ENCODE results near the gene LRRC4C. TPM values are rescaled to one million over a fixed set of nuclear protein-coding genes. Genes with fewer than 3 reads are reported as not detected.

Gene LRRC4C
- total and polyA plus RNA-seq, 10 of the 15 experiments (the other 5 are each of a cell fraction or from before 2014, with no cell fraction given) = 1.5 TPM; not detected in 9

GRCh38 chr11:41133023-41133422 lies 326.4 kb downstream of the LRRC4C start:
- Histone ChIP-seq H3K36me3 (ENCODE audit: control insufficient read depth in 2 of 2, insufficient read depth in 2 of 2, low read length in 1 of 2) (no peaks in the 10 kb centered on the region), H4K20me1 (ENCODE audit: control insufficient read depth, insufficient read depth) (no peaks in the 10 kb centered on the region), H3K4me3 (no peak overlapping the region), H3K9me3 (replicated peaks; ENCODE audit: control insufficient read depth, insufficient read depth, low read length) (no peaks in the 10 kb centered on the region), H3K9ac (ENCODE audit: control insufficient read depth, insufficient read depth, low read length) (no peak overlapping the region), H3K27ac (ENCODE audit: control insufficient read depth, insufficient read depth) (no peak overlapping the region), H3K27me3 (replicated peaks in 1 of 2; ENCODE audit: control insufficient read depth in 2 of 2, insufficient read depth in 2 of 2, low read length in 1 of 2) (no peaks in the 10 kb centered on the region), H3K4me2 (ENCODE audit: control insufficient read depth, insufficient read depth) (no peak overlapping the region), H3K4me1 (ENCODE audit: control insufficient read depth, insufficient read depth, low read length) (no peaks in the 10 kb centered on the region), H3K79me2 (ENCODE audit: control insufficient read depth, insufficient read depth, low read length) (no peaks in the 10 kb centered on the region), H2AFZ (ENCODE audit: control insufficient read depth, low read depth, low read length) (no peak overlapping the region)
- POLR2A ChIA-PET = no interaction called here
- no TSS peak for BruUV-seq (replicated peaks)
- CTCF ChIA-PET = no interaction called here
- SMC1A ChIA-PET (ENCODE audit: uncharacterized antibody, unreplicated experiment) = no interaction called here
- DNase-seq (ENCODE audit: low read depth, low spot score) (no peak), FAIRE-seq (no peak), ATAC-seq (no peak)
- intact Hi-C loops (cut with micrococcal nuclease; ENCODE audit: unreplicated experiment) (no loop called here), in situ Hi-C loops (cut with MboI) (no loop called here)
- RAD21 ChIA-PET (ENCODE audit: unreplicated experiment) = no interaction called here
- WGBS (ENCODE audit: insufficient coverage, insufficient replicate concordance, low lambda C conversion rate, missing lambda C conversion rate) = 15% methylated on average over 2 of the region's 2 CpGs
- no peak for TF ChIP-seq MAX (IDR thresholded peaks at IDR 0.05; ENCODE audit: low read depth, low read length)
- TF ChIP-seq SP1 (IDR thresholded peaks at IDR 0.05; ENCODE audit: low read depth, low read length) = no peak
- no peak for TF ChIP-seq BACH1 (IDR thresholded peaks at IDR 0.05; ENCODE audit: borderline replicate concordance)
- TF ChIP-seq, protein P1, sequence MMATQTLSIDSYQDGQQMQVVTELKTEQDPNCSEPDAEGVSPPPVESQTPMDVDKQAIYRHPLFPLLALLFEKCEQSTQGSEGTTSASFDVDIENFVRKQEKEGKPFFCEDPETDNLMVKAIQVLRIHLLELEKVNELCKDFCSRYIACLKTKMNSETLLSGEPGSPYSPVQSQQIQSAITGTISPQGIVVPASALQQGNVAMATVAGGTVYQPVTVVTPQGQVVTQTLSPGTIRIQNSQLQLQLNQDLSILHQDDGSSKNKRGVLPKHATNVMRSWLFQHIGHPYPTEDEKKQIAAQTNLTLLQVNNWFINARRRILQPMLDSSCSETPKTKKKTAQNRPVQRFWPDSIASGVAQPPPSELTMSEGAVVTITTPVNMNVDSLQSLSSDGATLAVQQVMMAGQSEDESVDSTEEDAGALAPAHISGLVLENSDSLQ (IDR thresholded peaks at IDR 0.05) = no peak
- TF ChIP-seq, protein P2, sequence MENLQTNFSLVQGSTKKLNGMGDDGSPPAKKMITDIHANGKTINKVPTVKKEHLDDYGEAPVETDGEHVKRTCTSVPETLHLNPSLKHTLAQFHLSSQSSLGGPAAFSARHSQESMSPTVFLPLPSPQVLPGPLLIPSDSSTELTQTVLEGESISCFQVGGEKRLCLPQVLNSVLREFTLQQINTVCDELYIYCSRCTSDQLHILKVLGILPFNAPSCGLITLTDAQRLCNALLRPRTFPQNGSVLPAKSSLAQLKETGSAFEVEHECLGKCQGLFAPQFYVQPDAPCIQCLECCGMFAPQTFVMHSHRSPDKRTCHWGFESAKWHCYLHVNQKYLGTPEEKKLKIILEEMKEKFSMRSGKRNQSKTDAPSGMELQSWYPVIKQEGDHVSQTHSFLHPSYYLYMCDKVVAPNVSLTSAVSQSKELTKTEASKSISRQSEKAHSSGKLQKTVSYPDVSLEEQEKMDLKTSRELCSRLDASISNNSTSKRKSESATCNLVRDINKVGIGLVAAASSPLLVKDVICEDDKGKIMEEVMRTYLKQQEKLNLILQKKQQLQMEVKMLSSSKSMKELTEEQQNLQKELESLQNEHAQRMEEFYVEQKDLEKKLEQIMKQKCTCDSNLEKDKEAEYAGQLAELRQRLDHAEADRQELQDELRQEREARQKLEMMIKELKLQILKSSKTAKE (IDR thresholded peaks at IDR 0.05; ENCODE audit: low read depth, poor library complexity, severe bottlenecking) = no peak
- no peak for TF ChIP-seq ATF7 (IDR thresholded peaks at IDR 0.05; ENCODE audit: low read depth)
- TF ChIP-seq, protein P3, sequence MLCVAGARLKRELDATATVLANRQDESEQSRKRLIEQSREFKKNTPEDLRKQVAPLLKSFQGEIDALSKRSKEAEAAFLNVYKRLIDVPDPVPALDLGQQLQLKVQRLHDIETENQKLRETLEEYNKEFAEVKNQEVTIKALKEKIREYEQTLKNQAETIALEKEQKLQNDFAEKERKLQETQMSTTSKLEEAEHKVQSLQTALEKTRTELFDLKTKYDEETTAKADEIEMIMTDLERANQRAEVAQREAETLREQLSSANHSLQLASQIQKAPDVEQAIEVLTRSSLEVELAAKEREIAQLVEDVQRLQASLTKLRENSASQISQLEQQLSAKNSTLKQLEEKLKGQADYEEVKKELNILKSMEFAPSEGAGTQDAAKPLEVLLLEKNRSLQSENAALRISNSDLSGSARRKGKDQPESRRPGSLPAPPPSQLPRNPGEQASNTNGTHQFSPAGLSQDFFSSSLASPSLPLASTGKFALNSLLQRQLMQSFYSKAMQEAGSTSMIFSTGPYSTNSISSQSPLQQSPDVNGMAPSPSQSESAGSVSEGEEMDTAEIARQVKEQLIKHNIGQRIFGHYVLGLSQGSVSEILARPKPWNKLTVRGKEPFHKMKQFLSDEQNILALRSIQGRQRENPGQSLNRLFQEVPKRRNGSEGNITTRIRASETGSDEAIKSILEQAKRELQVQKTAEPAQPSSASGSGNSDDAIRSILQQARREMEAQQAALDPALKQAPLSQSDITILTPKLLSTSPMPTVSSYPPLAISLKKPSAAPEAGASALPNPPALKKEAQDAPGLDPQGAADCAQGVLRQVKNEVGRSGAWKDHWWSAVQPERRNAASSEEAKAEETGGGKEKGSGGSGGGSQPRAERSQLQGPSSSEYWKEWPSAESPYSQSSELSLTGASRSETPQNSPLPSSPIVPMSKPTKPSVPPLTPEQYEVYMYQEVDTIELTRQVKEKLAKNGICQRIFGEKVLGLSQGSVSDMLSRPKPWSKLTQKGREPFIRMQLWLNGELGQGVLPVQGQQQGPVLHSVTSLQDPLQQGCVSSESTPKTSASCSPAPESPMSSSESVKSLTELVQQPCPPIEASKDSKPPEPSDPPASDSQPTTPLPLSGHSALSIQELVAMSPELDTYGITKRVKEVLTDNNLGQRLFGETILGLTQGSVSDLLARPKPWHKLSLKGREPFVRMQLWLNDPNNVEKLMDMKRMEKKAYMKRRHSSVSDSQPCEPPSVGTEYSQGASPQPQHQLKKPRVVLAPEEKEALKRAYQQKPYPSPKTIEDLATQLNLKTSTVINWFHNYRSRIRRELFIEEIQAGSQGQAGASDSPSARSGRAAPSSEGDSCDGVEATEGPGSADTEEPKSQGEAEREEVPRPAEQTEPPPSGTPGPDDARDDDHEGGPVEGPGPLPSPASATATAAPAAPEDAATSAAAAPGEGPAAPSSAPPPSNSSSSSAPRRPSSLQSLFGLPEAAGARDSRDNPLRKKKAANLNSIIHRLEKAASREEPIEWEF (IDR thresholded peaks at IDR 0.05; ENCODE audit: insufficient replicate concordance, low read depth, low read length) = no peak
- TF ChIP-seq PAX8 (IDR thresholded peaks at IDR 0.05) = no peak
- no peak for TF ChIP-seq TAF1 (IDR thresholded peaks at IDR 0.05; ENCODE audit: borderline replicate concordance, low read depth, low read length)
- TF ChIP-seq, protein P4, sequence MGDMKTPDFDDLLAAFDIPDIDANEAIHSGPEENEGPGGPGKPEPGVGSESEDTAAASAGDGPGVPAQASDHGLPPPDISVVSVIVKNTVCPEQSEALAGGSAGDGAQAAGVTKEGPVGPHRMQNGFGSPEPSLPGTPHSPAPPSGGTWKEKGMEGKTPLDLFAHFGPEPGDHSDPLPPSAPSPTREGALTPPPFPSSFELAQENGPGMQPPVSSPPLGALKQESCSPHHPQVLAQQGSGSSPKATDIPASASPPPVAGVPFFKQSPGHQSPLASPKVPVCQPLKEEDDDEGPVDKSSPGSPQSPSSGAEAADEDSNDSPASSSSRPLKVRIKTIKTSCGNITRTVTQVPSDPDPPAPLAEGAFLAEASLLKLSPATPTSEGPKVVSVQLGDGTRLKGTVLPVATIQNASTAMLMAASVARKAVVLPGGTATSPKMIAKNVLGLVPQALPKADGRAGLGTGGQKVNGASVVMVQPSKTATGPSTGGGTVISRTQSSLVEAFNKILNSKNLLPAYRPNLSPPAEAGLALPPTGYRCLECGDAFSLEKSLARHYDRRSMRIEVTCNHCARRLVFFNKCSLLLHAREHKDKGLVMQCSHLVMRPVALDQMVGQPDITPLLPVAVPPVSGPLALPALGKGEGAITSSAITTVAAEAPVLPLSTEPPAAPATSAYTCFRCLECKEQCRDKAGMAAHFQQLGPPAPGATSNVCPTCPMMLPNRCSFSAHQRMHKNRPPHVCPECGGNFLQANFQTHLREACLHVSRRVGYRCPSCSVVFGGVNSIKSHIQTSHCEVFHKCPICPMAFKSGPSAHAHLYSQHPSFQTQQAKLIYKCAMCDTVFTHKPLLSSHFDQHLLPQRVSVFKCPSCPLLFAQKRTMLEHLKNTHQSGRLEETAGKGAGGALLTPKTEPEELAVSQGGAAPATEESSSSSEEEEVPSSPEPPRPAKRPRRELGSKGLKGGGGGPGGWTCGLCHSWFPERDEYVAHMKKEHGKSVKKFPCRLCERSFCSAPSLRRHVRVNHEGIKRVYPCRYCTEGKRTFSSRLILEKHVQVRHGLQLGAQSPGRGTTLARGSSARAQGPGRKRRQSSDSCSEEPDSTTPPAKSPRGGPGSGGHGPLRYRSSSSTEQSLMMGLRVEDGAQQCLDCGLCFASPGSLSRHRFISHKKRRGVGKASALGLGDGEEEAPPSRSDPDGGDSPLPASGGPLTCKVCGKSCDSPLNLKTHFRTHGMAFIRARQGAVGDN (IDR thresholded peaks at IDR 0.05) = no peak
- no peak for TF ChIP-seq RBBP5 (conservative IDR thresholded peaks at IDR 0.05)
- TF ChIP-seq BMI1 (IDR thresholded peaks at IDR 0.05; ENCODE audit: borderline replicate concordance) = no peak
